IMR-90 (cell line): ENCODE measurements around the gene FAAP100.
A peak's percentile ranks its signal among the peaks of the same experiment; 100 is the strongest.

Experiments
- CEBPB ChIP-seq: IDR thresholded peaks from 2 replicates; pipeline ENCODE4 v1.6.1; 2012; ENCODE audit warnings: low read depth, low read length, improper control_type of control experiment
- FOS ChIP-seq: fragments of 150-350 bp; IDR thresholded peaks from 2 replicates; pipeline ENCODE4 v1.6.1; 2016; ENCODE audit warnings: low read depth, low read length
- MXI1 ChIP-seq: IDR thresholded peaks from 2 replicates; pipeline ENCODE4 v1.6.1; 2012; ENCODE audit warnings: low read depth, mild to moderate bottlenecking, low read length, moderate library complexity, borderline replicate concordance
- POLR2A ChIP-seq: IDR thresholded peaks from 2 replicates; pipeline ENCODE4 v1.6.1; 2012; ENCODE audit warnings: mild to moderate bottlenecking, low read depth, low read length
- RAD21 ChIP-seq: IDR thresholded peaks from 2 replicates; pipeline ENCODE4 v1.6.1; 2012; ENCODE audit warnings: low read length, improper control_type of control experiment
- RCOR1 ChIP-seq: IDR thresholded peaks from 2 replicates; pipeline ENCODE4 v1.6.1; 2012; ENCODE audit warnings: mild to moderate bottlenecking, low read length, improper control_type of control experiment; ENCODE audit not compliant: insufficient replicate concordance
- RFX5 ChIP-seq: IDR thresholded peaks from 2 replicates; pipeline ENCODE4 v1.8.0; 2012; ENCODE audit warnings: low read depth, mild to moderate bottlenecking, low read length, moderate library complexity
- SMC3 ChIP-seq: fragments of 150-350 bp; IDR thresholded peaks from 2 replicates; pipeline ENCODE4 v1.6.1; 2016; ENCODE audit warnings: low read depth, mild to moderate bottlenecking, antibody characterized with exemption, low read length, moderate library complexity
- TF ChIP-seq, protein P1 (sequence below): fragments of 150-350 bp; IDR thresholded peaks from 2 replicates; pipeline ENCODE4 v1.6.1; 2017; ENCODE audit warnings: mild to moderate bottlenecking, antibody characterized with exemption, low read length, low read depth
- TF ChIP-seq, protein P2 (sequence below): conservative IDR thresholded peaks from 2 replicates; pipeline ENCODE4 v1.5.1; 2012; ENCODE audit warnings: mild to moderate bottlenecking, low read depth, low read length, improper control_type of control experiment

DNA sequence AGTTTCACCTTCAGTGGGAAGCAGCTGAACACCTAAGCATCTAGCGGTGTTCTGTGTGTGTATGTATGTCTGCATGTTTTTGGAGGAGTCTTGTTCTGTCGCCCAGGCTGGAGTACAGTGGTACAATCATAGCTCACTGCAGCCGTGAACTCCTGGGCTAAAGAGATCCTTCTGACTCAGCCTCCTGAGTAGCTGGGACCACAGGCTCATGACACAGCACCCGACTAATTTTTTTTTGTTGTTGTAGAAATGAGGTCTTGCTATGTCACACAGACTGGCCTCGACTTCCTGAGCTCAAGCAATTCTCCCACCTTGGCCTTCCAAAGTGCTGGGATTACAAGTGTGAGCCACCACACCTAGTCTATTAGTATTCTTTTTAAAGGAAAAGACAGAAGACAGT is 30.2 kb upstream of the FAAP100 start:
- TF ChIP-seq, protein P1, sequence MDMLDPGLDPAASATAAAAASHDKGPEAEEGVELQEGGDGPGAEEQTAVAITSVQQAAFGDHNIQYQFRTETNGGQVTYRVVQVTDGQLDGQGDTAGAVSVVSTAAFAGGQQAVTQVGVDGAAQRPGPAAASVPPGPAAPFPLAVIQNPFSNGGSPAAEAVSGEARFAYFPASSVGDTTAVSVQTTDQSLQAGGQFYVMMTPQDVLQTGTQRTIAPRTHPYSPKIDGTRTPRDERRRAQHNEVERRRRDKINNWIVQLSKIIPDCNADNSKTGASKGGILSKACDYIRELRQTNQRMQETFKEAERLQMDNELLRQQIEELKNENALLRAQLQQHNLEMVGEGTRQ, result no peak
- TF ChIP-seq, protein P2, sequence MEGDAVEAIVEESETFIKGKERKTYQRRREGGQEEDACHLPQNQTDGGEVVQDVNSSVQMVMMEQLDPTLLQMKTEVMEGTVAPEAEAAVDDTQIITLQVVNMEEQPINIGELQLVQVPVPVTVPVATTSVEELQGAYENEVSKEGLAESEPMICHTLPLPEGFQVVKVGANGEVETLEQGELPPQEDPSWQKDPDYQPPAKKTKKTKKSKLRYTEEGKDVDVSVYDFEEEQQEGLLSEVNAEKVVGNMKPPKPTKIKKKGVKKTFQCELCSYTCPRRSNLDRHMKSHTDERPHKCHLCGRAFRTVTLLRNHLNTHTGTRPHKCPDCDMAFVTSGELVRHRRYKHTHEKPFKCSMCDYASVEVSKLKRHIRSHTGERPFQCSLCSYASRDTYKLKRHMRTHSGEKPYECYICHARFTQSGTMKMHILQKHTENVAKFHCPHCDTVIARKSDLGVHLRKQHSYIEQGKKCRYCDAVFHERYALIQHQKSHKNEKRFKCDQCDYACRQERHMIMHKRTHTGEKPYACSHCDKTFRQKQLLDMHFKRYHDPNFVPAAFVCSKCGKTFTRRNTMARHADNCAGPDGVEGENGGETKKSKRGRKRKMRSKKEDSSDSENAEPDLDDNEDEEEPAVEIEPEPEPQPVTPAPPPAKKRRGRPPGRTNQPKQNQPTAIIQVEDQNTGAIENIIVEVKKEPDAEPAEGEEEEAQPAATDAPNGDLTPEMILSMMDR, result no peak
- no peak for TF ChIP-seq POLR2A
- TF ChIP-seq MXI1, result no peak
- peak; percentile 38; the same call in 1 of the 2 replicates for TF ChIP-seq FOS
- no peak for TF ChIP-seq CEBPB
- TF ChIP-seq RCOR1, result no peak
- no peak for TF ChIP-seq RFX5
- TF ChIP-seq RAD21, result no peak
- no peak for TF ChIP-seq SMC3
